ENCODE results near the gene TROAP. TPM values are rescaled to one million over a fixed set of nuclear protein-coding genes. Genes with fewer than 3 reads are reported as not detected.

The TROAP gene
- total and polyA plus RNA-seq, 9 of the 15 experiments (the other 6 are each of a cell fraction or from before 2014, with no cell fraction given): 46.4 to 171 (median 59.8) TPM

- no peak for TF ChIP-seq SRSF9 (IDR thresholded peaks at IDR 0.05; ENCODE audit: borderline replicate concordance, low read depth, low read length)
- no peak for TF ChIP-seq SAFB (IDR thresholded peaks at IDR 0.05; ENCODE audit: borderline replicate concordance, low read depth, low read length)
- TF ChIP-seq ZNF561 (CRISPR knock-in tag; conservative IDR thresholded peaks at IDR 0.05): no peak
- TF ChIP-seq KLF6 (CRISPR knock-in tag; IDR thresholded peaks at IDR 0.05; ENCODE audit: borderline replicate concordance): peak; percentile 49; the same call in 1 of the 2 replicates
- TF ChIP-seq ZNF696 (CRISPR knock-in tag; conservative IDR thresholded peaks at IDR 0.05): no peak
- TF ChIP-seq CREB5 (CRISPR knock-in tag; IDR thresholded peaks at IDR 0.05): no peak
- TF ChIP-seq HDAC6 (IDR thresholded peaks at IDR 0.05; ENCODE audit: low read depth, low read length): no peak
- no peak for TF ChIP-seq SMAD1 (IDR thresholded peaks at IDR 0.05; ENCODE audit: low read depth, low read length, partially characterized antibody)
Observed at GRCh38 chr12:49296034-49296835, 26.8 kb upstream of the TROAP start (continued).

All from K562 (cell line).